Common myeloid progenitor, CD34-positive (primary cell): ENCODE results near the gene SWT1.
"Not testable (repeated sequence)": the region's sequence is repeated elsewhere in the genome, so short reads cannot be mapped to it uniquely, and the experiment has no call there.

Experiments
- CTCF ChIA-PET: fragments of 350-600 bp; sonication (Branson Sonifier 250); formaldehyde crosslinking; loops from one replicate; lab custom pipeline; 2021; ENCODE audit warnings: antibody characterized with exemption; lab: Charles Lee
- POLR2A ChIA-PET: fragments of 350-600 bp; sonication (Branson Sonifier 250); formaldehyde crosslinking; loops from one replicate; lab custom pipeline; 2021; ENCODE audit warnings: antibody characterized with exemption; lab: Charles Lee
- DNase-seq, 3 donors: peaks; one replicate each; pipeline versions ENCODE4 v3.0.0 to v3.0.0-alpha.2; 2013
- H3K27ac ChIP-seq, 2 experiments: 1 replicate in 1 of 2; 2 replicates in 1 of 2; pipeline ENCODE4 v1.7.0; 2013; ENCODE audit warnings: inconsistent platforms in 2 of 2, low read length in 2 of 2, mild to moderate bottlenecking in 2 of 2, low read depth in 1 of 2, moderate library complexity in 1 of 2; ENCODE audit not compliant: severe bottlenecking in 2 of 2, insufficient read depth in 1 of 2, poor library complexity in 1 of 2
- H3K27me3 ChIP-seq, 5 experiments: replicated peaks in 2 of 5; 1 replicate in 3 of 5; 2 replicates in 2 of 5; pipeline versions ENCODE4 v1.6.1 to v1.7.0; 2013; ENCODE audit warnings: low read length in 4 of 5, mild to moderate bottlenecking in 2 of 5, moderate library complexity in 2 of 5, inconsistent platforms in 1 of 5; ENCODE audit not compliant: insufficient read depth in 5 of 5, control insufficient read depth in 4 of 5
- H3K36me3 ChIP-seq, 4 experiments: 1 replicate in 2 of 4; 2 replicates in 2 of 4; pipeline versions ENCODE4 v1.6.1 to v1.7.0; 2013; ENCODE audit warnings: low read length in 3 of 4, control low read depth in 1 of 4, mild to moderate bottlenecking in 1 of 4; ENCODE audit not compliant: control insufficient read depth in 4 of 4, insufficient read depth in 4 of 4
- H3K4me1 ChIP-seq, 4 experiments: 1 replicate in 3 of 4; 2 replicates in 1 of 4; pipeline versions ENCODE4 v1.6.1 to v1.7.1; 2013; ENCODE audit warnings: low read length in 3 of 4, mild to moderate bottlenecking in 3 of 4, control low read depth in 1 of 4, inconsistent platforms in 1 of 4, moderate library complexity in 1 of 4; ENCODE audit not compliant: control insufficient read depth in 4 of 4, insufficient read depth in 4 of 4; ENCODE audit errors: control extremely low read depth in 1 of 4
- H3K4me3 ChIP-seq, 7 experiments: 1 replicate in 4 of 7; 2 replicates in 3 of 7; pipeline versions ENCODE4 v1.5.1 to v1.7.0; 2013; ENCODE audit warnings: mild to moderate bottlenecking in 7 of 7, low read length in 6 of 7, moderate library complexity in 6 of 7, inconsistent platforms in 2 of 7, low read depth in 2 of 7, control low read depth in 1 of 7; ENCODE audit not compliant: insufficient read depth in 4 of 7, control insufficient read depth in 1 of 7; ENCODE audit errors: extremely low read depth in 1 of 7
- H3K9me3 ChIP-seq, 5 experiments: 1 replicate in 4 of 5; 2 replicates in 1 of 5; pipeline versions ENCODE4 v1.6.1 to v1.7.1; 2013; ENCODE audit warnings: low read length in 4 of 5, mild to moderate bottlenecking in 2 of 5, inconsistent platforms in 1 of 5, low read depth in 1 of 5, moderate library complexity in 1 of 5; ENCODE audit not compliant: control insufficient read depth in 4 of 5, insufficient read depth in 2 of 5; ENCODE audit errors: control extremely low read depth in 1 of 5
- WGBS: methylation state at CpG from one replicate; pipeline ENCODE4 v1.1.5; 2013; ENCODE audit not compliant: insufficient coverage; 5-methylcytosine and 5-hydroxymethylcytosine counted together

Gene SWT1

DNA sequence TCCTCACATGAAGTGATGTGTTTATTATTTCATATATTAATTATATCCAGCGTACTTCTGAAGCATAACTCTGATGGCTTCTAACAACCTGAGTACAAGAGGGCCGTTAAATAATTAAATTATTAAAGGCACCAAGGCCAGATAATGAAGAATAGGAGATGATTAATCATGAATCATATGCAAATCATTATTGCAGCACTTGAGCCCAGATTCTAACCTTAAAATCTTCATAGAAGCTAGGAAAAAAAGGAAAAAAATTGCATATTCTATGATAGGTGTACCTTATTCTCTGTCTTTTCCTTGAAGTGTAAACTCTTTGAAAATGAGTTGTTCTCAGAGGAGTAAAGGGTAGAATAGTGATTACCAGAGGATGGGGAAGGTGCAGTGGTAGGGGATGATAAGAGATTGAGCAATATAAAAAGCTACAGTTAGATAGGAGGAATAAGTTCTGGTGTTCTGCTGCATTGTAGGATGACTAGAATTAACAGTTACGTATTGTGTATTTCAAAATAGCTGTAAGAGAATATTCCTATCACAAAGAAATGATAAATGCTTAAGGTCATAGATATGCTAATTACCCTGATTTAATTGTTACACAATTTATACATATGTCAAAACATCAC lies 51.1 kb downstream of the SWT1 start:
- no peaks in the 10 kb centered on the region for H3K27me3 ChIP-seq
- POLR2A ChIA-PET = no interaction called here
- CTCF ChIA-PET = no interaction called here
- no CpG with 5 or more reads among the region's 3 CpGs for WGBS
- peaks cover 0 to 7% (median 0%) of the 10 kb centered on the region in 4 experiments for H3K36me3 ChIP-seq
- H3K4me3 ChIP-seq = no peak overlapping the region
- H3K4me1 ChIP-seq = no peaks in the 10 kb centered on the region
- no peak overlapping the region for H3K27ac ChIP-seq
- DNase-seq = no peak
- peaks cover 0 to 3% (median 0%) of the 10 kb centered on the region in 5 experiments for H3K9me3 ChIP-seq

DNA sequence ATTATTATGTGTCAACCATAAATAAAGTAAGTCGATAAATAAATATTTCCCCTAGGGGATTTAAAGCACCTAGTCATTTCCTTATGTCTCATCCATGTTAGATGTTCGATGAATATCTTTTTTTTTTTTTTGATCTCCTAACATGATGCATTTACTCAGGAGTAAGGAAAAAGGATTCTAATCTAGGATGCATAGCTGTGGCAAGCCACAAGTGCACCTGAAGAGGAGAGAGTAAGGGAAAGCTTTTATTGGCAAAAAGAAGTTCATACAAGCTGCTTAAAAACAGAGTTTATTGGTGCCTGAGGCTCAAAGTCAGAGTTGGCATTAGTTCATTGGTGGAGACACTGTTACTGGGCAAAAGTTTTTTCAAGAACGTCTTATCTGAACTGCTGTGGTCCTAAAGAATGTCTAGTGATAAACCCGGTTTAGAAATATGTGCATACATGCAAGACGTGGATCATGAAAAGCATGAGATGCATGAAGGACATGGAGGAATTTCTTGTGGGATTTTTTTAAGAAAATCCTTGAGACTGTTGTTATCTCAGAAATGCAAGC lies 51.7 kb downstream of the SWT1 start:
- no peak overlapping the region for H3K4me3 ChIP-seq
- ChIA-PET POLR2A (no interaction called here), CTCF (no interaction called here)
- H3K36me3 ChIP-seq = peaks cover 0 to 7% (median 0%) of the 10 kb centered on the region in 4 experiments
- H3K27me3 ChIP-seq = no peaks in the 10 kb centered on the region
- no peak overlapping the region for H3K27ac ChIP-seq
- DNase-seq = peak; percentile 5 to 60 (median 39)
- peaks cover 0 to 3% (median 0%) of the 10 kb centered on the region in 5 experiments for H3K9me3 ChIP-seq
- WGBS = 95% methylated on average over 3 of the region's 5 CpGs
- H3K4me1 ChIP-seq = no peaks in the 10 kb centered on the region

DNA sequence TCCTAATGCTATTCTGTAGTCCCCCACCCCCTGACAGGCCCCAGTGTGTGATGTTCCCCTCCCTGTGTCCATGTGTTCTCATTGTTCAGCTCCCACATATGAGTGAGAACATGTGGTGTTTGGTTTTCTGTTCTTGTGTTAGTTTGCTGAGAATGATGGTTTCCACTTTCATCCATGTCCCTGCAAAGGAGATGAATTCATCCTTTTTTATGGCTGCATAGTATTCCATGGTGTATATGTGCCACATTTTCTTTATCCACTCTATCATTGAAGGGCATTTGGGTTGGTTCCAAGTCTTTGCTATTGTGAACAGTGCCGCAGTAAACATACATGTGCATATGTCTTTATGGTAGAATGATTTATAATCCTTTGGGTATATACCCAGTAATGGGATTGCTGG lies 52.4 kb downstream of the SWT1 start:
- POLR2A ChIA-PET, H3K36me3 ChIP-seq, H3K4me1 ChIP-seq, CTCF ChIA-PET, H3K9me3 ChIP-seq, H3K4me3 ChIP-seq, H3K27ac ChIP-seq, DNase-seq, H3K27me3 ChIP-seq: not testable (repeated sequence)
- no CpG with 5 or more reads among the region's 1 CpG for WGBS

DNA sequence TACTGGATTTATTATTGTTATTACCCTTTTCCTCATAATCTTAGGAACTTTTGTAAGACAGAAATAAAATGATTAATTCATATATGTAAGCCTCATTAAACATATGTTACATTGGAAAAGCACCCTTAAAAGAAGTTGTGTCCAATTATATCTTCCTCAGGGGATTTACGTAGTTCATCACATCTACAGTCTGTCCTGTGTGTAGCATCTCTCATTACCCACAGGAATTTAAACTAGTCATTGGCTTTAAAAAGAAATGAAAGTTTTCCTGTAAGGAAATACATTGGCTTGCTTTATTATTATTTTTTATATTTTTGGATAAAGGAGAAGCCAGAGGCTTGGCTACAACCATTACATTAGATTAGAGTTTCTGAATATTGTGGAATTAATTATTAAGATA lies 56.1 kb downstream of the SWT1 start:
- H3K27ac ChIP-seq = no peak overlapping the region
- H3K9me3 ChIP-seq = peaks cover 0 to 3% (median 0%) of the 10 kb centered on the region in 5 experiments
- no CpG with 5 or more reads among the region's 1 CpG for WGBS
- no peak overlapping the region for H3K4me3 ChIP-seq
- no peaks in the 10 kb centered on the region for H3K27me3 ChIP-seq
- CTCF ChIA-PET = interaction anchor here (0.6 to 1.1 kb wide), 3 partner anchors 10 to 846 kb away, joined by 3 to 7 read pairs (median 4); no protein-coding TSS in a partner anchor
- H3K4me1 ChIP-seq = no peaks in the 10 kb centered on the region
- H3K36me3 ChIP-seq = peaks cover 0 to 6% (median 4%) of the 10 kb centered on the region in 4 experiments
- DNase-seq = no peak
- POLR2A ChIA-PET = no interaction called here

DNA sequence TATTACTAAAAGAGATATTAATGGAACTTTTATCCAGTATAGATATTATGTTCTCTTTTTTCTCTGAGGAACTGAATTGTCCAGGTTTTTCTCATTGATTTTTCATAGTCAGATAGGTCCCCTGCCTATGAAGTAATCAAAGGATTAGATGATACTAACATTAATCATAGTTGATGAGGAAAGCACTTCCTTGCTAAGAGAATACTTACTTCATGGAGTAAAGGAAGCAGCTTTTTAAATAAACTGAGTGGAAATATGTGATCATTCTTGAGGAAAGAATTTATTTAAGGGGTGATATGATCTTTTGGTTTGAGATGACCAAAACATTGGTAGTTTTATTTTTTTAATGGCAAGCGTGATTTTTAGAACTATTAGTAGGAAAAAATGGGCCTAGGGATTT lies 58.9 kb downstream of the SWT1 start:
- no peak for DNase-seq
- no peaks in the 10 kb centered on the region for H3K27me3 ChIP-seq
- CTCF ChIA-PET = no interaction called here

DNA sequence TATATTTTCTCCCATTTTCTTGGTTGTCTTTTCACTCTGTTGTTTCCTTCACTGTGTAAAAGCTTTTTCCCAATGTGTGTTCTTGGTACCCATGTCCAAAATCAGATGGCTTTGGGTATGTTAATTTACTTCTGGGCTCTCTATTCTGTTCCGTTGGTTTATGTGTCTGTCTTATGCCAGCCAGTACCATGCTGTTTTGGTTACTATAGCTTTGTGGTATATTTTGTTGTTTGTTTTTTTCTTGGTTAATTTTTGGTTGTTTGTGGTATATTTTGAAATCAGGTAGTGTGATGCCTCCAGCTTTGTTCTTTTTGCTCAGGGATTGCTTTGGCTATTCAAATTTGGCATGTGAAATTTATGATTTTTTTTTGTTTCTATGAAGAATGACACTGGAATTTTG lies 67.2 kb downstream of the SWT1 start:
- Histone ChIP-seq H3K4me1 (no peaks in the 10 kb centered on the region), H3K9me3 (peaks cover 0 to 7% (median 0%) of the 10 kb centered on the region in 5 experiments), H3K27ac (no peak overlapping the region), H3K36me3 (peaks cover 0 to 18% (median 9%) of the 10 kb centered on the region in 4 experiments), H3K4me3 (no peak overlapping the region), H3K27me3 (no peaks in the 10 kb centered on the region)
- ChIA-PET POLR2A (no interaction called here), CTCF (no interaction called here)
- WGBS = 100% methylated on average over 1 of the region's 1 CpG
- no peak for DNase-seq

More for the DNA sequence above, 58.9 kb downstream of the SWT1 start:
- H3K4me3 ChIP-seq = no peak overlapping the region
- POLR2A ChIA-PET = no interaction called here
- H3K36me3 ChIP-seq = peaks cover 0 to 6% (median 3%) of the 10 kb centered on the region in 4 experiments
- H3K9me3 ChIP-seq = no peaks in the 10 kb centered on the region
- WGBS = 92% methylated on average over 1 of the region's 1 CpG
- H3K27ac ChIP-seq = no peak overlapping the region
- no peaks in the 10 kb centered on the region for H3K4me1 ChIP-seq

DNA sequence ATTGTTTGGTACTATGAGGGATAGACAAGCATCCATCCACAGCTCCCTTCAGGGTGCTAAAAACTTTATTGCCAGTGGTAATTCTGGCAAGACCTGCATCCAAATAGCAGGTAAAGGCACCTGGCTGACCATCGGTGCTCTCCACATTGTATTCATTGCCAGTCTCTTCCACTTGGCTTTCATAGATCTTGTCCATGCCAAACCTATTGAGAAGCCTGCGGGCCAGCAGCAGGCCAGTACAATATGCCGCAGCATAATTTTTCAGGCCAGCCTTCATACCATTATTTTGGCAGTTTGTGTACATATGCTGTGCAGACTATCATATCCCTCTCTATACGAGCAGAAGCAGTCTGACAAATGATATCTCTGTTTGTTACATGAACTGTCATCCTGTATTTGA lies 70.2 kb downstream of the SWT1 start:
- Histone ChIP-seq H3K36me3 (peaks cover 0 to 16% (median 8%) of the 10 kb centered on the region in 4 experiments), H3K27me3 (no peaks in the 10 kb centered on the region), H3K4me3 (no peak overlapping the region), H3K4me1 (no peaks in the 10 kb centered on the region), H3K27ac (no peak overlapping the region), H3K9me3 (peaks cover 0 to 7% (median 0%) of the 10 kb centered on the region in 5 experiments)
- ChIA-PET CTCF (no interaction called here), POLR2A (no interaction called here)
- no peak for DNase-seq
- 100% methylated on average over 2 of the region's 4 CpGs for WGBS
